Measurements from ENCODE around the gene ETS2. TPM values are rescaled to one million over a fixed set of nuclear protein-coding genes. Genes with fewer than 3 reads are reported as not detected.

The ETS2 gene
- total and polyA plus RNA-seq, 2 donors (not counting 1 experiment from before 2014, with no cell fraction given) = 1.9 to 5.6 TPM

DNA sequence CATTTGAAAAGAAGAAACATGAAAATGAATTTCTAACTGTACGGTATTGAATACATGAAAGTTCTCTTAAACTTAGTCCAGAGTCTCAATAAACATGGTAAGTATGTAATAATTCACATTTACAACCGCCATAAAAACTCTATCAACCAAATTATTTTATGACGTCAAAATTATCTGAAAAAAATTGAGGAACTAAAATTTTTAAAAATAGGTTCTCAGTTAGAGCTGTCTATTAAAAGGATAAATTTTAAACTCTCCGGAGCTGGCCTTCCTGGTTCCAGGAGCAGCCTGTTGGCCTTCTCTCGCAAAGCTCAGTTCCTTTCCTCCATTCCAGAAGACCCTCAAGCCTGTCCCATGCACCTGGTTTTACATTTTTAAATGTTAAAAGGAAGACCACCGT is 18.7 kb upstream of the ETS2 start:
- intact Hi-C loops (cut with micrococcal nuclease) = no loop called here
- Mint-ChIP-seq H3K4me1 (peaks cover 5% of the 10 kb centered on the region), H3K9me3 (ENCODE audit: insufficient read depth) (peaks cover 3% of the 10 kb centered on the region), H3K27ac (no peak overlapping the region), H3K4me3 (no peak overlapping the region), H3K27me3 (peaks cover 41% of the 10 kb centered on the region)
- Histone ChIP-seq H3K36me3 (replicated peaks in 1 of 2; ENCODE audit: control extremely low read depth in 1 of 2, control insufficient read depth in 1 of 2, extremely low read depth in 1 of 2, insufficient read depth in 2 of 2, low read length in 1 of 2) (no peaks in the 10 kb centered on the region), H3K27ac (ENCODE audit: low read length in 2 of 2) (no peak overlapping the region), H3K27me3 (replicated peaks in 1 of 4; ENCODE audit: control extremely low read depth in 1 of 4, control insufficient read depth in 3 of 4, insufficient read depth in 4 of 4, low read length in 3 of 4) (peaks cover 0 to 24% (median 7%) of the 10 kb centered on the region in 4 experiments), H3K4me2 (replicated peaks; ENCODE audit: low read depth, low read length, poor library complexity, severe bottlenecking) (no peak overlapping the region), H3K9ac (ENCODE audit: low read length) (no peak overlapping the region), H3K9me3 (ENCODE audit: control extremely low read depth in 1 of 3, control insufficient read depth in 2 of 3, insufficient read depth in 1 of 3, low read length in 2 of 3) (peaks cover 3 to 27% (median 13%) of the 10 kb centered on the region in 3 donors), H3K79me2 (ENCODE audit: control insufficient read depth, insufficient read depth, low read length) (no peaks in the 10 kb centered on the region), H3K4me1 (ENCODE audit: control insufficient read depth in 2 of 2, insufficient read depth in 2 of 2, low read length in 2 of 2) (no peaks in the 10 kb centered on the region), H2AFZ (ENCODE audit: insufficient read depth, low read depth, low read length, poor library complexity, severe bottlenecking) (no peak overlapping the region), H3K4me3 (ENCODE audit: control extremely low read depth in 1 of 5, extremely low read depth in 1 of 5, insufficient read depth in 1 of 5, low read depth in 2 of 5, low read length in 4 of 5) (no peak overlapping the region), H4K20me1 (ENCODE audit: control insufficient read depth, insufficient read depth, low read length, poor library complexity, severe bottlenecking) (no peaks in the 10 kb centered on the region)
- ATAC-seq (ENCODE audit: low read depth) (no peak), DNase-seq (no peak)
- CTCF ChIA-PET = interaction anchor here (1.5 kb wide), 1 partner anchor 18 kb away, joined by 3 read pairs; no protein-coding TSS in a partner anchor
- no peak for TF ChIP-seq CTCF (IDR thresholded peaks at IDR 0.05)
- TF ChIP-seq EZH2 (IDR thresholded peaks at IDR 0.05; ENCODE audit: borderline replicate concordance, insufficient read depth, low read depth, low read length, poor library complexity, severe bottlenecking) = no peak
- POLR2A ChIA-PET = no interaction called here
- no CpG with 5 or more reads among the region's 6 CpGs for WGBS (ENCODE audit: insufficient coverage)

DNA sequence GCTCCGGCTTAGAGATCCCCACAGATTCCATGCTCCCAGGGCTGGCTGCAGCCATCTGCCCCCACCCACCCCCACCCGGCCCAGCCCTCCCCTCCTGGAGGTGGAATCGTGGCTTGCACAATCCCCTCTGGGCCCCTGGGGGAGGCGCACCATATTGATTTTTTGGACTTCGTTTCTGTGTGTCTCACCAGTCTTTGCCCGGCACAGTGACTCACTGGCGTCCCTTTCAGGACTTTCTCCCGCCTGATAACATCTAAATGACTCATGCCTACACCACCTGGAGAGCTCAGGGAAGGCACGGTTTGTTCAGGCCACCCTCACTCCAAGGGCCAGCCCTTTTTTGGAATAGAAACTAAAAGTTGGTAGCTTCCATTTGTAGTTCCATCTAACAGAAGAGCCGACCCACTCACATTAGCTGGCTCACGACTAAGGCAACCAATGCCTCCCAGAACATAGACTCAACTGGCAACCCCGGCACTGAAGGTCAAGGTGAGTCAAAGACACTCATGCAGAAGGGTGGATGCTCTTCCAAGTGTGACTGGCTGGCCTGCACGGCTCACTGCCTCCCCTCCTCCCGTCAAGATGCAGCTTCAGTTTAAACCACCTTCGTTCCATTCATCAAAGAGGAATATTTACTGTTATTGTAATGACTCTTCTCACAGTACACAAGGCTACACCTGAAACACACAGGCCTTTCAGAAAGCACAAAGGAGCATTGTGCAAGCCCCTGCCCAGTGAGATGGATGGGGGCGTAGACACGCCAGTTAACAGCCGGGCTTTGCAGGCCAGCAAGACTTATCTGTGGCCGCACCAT is 18.1 kb upstream of the ETS2 start:
- no peaks in the 10 kb centered on the region for H3K4me1 ChIP-seq (ENCODE audit: control insufficient read depth in 2 of 2, insufficient read depth in 2 of 2, low read length in 2 of 2)
- no peak overlapping the region for H3K27ac ChIP-seq (ENCODE audit: low read length in 2 of 2)
- Mint-ChIP-seq H3K9me3 (ENCODE audit: insufficient read depth) (no peaks in the 10 kb centered on the region), H3K27me3 (peaks cover 39% of the 10 kb centered on the region), H3K27ac (no peak overlapping the region), H3K4me1 (peaks cover 5% of the 10 kb centered on the region), H3K4me3 (no peak overlapping the region)
- no peaks in the 10 kb centered on the region for H4K20me1 ChIP-seq (ENCODE audit: control insufficient read depth, insufficient read depth, low read length, poor library complexity, severe bottlenecking)
- ATAC-seq (ENCODE audit: low read depth) (no peak), DNase-seq (no peak)
- ChIA-PET POLR2A (no interaction called here), CTCF (interaction anchor here (0.5 to 1.5 kb wide), 2 partner anchors 18 to 349 kb away, joined by 3 read pairs; no protein-coding TSS in a partner anchor)
- no peaks in the 10 kb centered on the region for H3K79me2 ChIP-seq (ENCODE audit: control insufficient read depth, insufficient read depth, low read length)
- no peak overlapping the region for H3K4me3 ChIP-seq (ENCODE audit: control extremely low read depth in 1 of 5, extremely low read depth in 1 of 5, insufficient read depth in 1 of 5, low read depth in 2 of 5, low read length in 4 of 5)
- WGBS (ENCODE audit: insufficient coverage) = 65% methylated on average over 8 of the region's 19 CpGs
- no peak overlapping the region for H3K9ac ChIP-seq (ENCODE audit: low read length)
- intact Hi-C loops (cut with micrococcal nuclease) = no loop called here
- peaks cover 2 to 21% (median 7%) of the 10 kb centered on the region in 3 donors for H3K9me3 ChIP-seq (ENCODE audit: control extremely low read depth in 1 of 3, control insufficient read depth in 2 of 3, insufficient read depth in 1 of 3, low read length in 2 of 3)
- H3K36me3 ChIP-seq (replicated peaks in 1 of 2; ENCODE audit: control extremely low read depth in 1 of 2, control insufficient read depth in 1 of 2, extremely low read depth in 1 of 2, insufficient read depth in 2 of 2, low read length in 1 of 2) = no peaks in the 10 kb centered on the region
- H3K27me3 ChIP-seq (replicated peaks in 1 of 4; ENCODE audit: control extremely low read depth in 1 of 4, control insufficient read depth in 3 of 4, insufficient read depth in 4 of 4, low read length in 3 of 4) = peaks cover 0 to 22% (median 5%) of the 10 kb centered on the region in 4 experiments
- H2AFZ ChIP-seq (ENCODE audit: insufficient read depth, low read depth, low read length, poor library complexity, severe bottlenecking) = no peak overlapping the region
- no peak overlapping the region for H3K4me2 ChIP-seq (replicated peaks; ENCODE audit: low read depth, low read length, poor library complexity, severe bottlenecking)
- TF ChIP-seq EZH2 (IDR thresholded peaks at IDR 0.05; ENCODE audit: borderline replicate concordance, insufficient read depth, low read depth, low read length, poor library complexity, severe bottlenecking) (no peak), CTCF (IDR thresholded peaks at IDR 0.05) (no peak)
